GM19468 (cell line): ENCODE data around the gene ALDH9A1.
"Not testable (repeated sequence)": the region's sequence is repeated elsewhere in the genome, so short reads cannot be mapped to it uniquely, and the experiment has no call there.

ENCODE experiments used
- ATAC-seq: cut with Tn5 transposase; IDR thresholded peaks from one replicate; pipeline ENCODE4 v1.9.1; 2021; ENCODE audit warnings: mild to moderate bottlenecking, moderate library complexity, moderate number of reproducible peaks; ENCODE audit not compliant: unreplicated experiment; ENCODE audit errors: extremely low read depth

The ALDH9A1 gene

GRCh38 chr1:165648919-165649572 lies 49.3 kb downstream of the ALDH9A1 start:
- ATAC-seq: no peak

- no peak for ATAC-seq
Measured at GRCh38 chr1:165647970-165648369, 50.4 kb downstream of the ALDH9A1 start.

GRCh38 chr1:165647517-165647916 lies 50.8 kb downstream of the ALDH9A1 start:
- ATAC-seq: no peak

GRCh38 chr1:165645654-165646366 lies 52.6 kb downstream of the ALDH9A1 start:
- peak; percentile 33 for ATAC-seq

- no peak for ATAC-seq
Measured at GRCh38 chr1:165644064-165644735, 54.2 kb downstream of the ALDH9A1 start.

GRCh38 chr1:165641231-165641987 lies 57.0 kb downstream of the ALDH9A1 start:
- ATAC-seq: no peak

- ATAC-seq: no peak
Measured at GRCh38 chr1:165639821-165640623, 58.3 kb downstream of the ALDH9A1 start.

GRCh38 chr1:165638211-165638610 lies 60.2 kb downstream of the ALDH9A1 start:
- ATAC-seq: not testable (repeated sequence)

GRCh38 chr1:165637427-165637826 lies 60.9 kb downstream of the ALDH9A1 start:
- no peak for ATAC-seq

- no peak for ATAC-seq
Measured at GRCh38 chr1:165635823-165636222, 62.5 kb downstream of the ALDH9A1 start.

GRCh38 chr1:165635329-165635728 lies 63.0 kb downstream of the ALDH9A1 start:
- peak; percentile 15 for ATAC-seq

- no peak for ATAC-seq
Measured at GRCh38 chr1:165634154-165634921, 64.0 kb downstream of the ALDH9A1 start.

- ATAC-seq: no peak
Measured at GRCh38 chr1:165633614-165634013, 64.7 kb downstream of the ALDH9A1 start.

GRCh38 chr1:165632491-165632890 lies 65.9 kb downstream of the ALDH9A1 start:
- no peak for ATAC-seq

- ATAC-seq: no peak
Measured at GRCh38 chr1:165632152-165632469, 66.3 kb downstream of the ALDH9A1 start.

GRCh38 chr1:165631342-165632151 lies 66.8 kb downstream of the ALDH9A1 start:
- ATAC-seq: no peak

- ATAC-seq: peak; percentile 70
Measured at GRCh38 chr1:165630629-165631341, 67.6 kb downstream of the ALDH9A1 start, which contains the start of gene MGST3. Gene MGST3 (plus strand): TSS chr1:165631234. CDS start chr1:165649848, 18,614 bp downstream.
